ENCODE results near the gene MAPK6. TPM values are rescaled to one million over a fixed set of nuclear protein-coding genes. Genes with fewer than 3 reads are reported as not detected.
"Not testable (repeated sequence)": the region's sequence is repeated elsewhere in the genome, so short reads cannot be mapped to it uniquely, and the experiment has no call there.

MAPK6 gene
- total RNA-seq, 2 experiments from 2014 or later: 21.3 to 25.5 TPM

DNA sequence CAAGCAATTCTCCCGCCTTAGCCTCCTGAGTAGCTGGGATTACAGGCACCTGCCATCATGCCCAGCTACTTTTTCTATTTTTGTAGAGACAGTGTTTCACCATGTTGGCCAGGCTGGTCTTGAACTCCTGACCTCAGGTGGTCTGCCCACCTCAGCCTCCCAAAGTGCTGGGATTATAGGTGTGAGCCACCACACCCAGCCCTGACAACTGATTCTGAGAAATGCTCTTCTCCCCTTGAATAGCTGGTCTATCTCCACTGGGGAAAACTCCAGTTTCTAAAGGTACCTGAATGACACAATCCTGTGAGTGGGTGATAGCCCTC is 64.0 kb downstream of the MAPK6 start:
- H3K36me3 Mint-ChIP-seq; DNase-seq; H3K9me3 Mint-ChIP-seq; H3K27me3 Mint-ChIP-seq; ATAC-seq (ENCODE audit: low read depth): not testable (repeated sequence)
- Mint-ChIP-seq H3K4me3 (peak overlapping the region; percentile 43), H3K27ac (peak overlapping the region; percentile 71), H3K4me1 (peaks cover 23% of the 10 kb centered on the region)
- POLR2A ChIA-PET: interaction anchor here (0.7 to 2.0 kb wide), 5 partner anchors 37 to 145 kb away, joined by 3 to 8 read pairs (median 3); partner anchors contain the start of gene LEO1

DNA sequence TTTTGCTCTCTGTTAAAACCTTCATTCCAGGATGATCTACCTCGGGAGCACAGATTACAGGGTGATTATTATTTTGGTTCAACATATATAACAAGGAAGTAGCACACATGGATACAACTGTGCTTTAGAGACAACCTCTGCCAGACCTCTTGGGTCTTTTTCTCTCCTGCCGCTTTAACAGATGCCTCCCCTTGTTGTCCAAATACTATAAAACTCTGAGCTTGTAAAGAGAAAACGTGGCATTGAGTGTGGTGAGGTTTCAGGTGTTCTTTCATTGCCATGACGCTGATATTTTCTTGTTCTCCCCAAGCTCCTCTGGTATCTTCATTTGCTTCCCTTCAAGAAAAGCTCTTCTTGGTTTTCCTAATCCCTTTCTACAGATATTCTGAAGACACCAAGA is 64.6 kb downstream of the MAPK6 start:
- Mint-ChIP-seq H3K27ac (no peak overlapping the region), H3K4me3 (no peak overlapping the region), H3K9me3 (no peaks in the 10 kb centered on the region), H3K27me3 (no peaks in the 10 kb centered on the region), H3K36me3 (no peaks in the 10 kb centered on the region), H3K4me1 (peaks cover 23% of the 10 kb centered on the region)
- DNase-seq (no peak), ATAC-seq (ENCODE audit: low read depth) (no peak)
- POLR2A ChIA-PET: interaction anchor here (1.2 to 2.0 kb wide), 3 partner anchors 38 to 111 kb away, joined by 3 to 8 read pairs (median 4); partner anchors contain the start of gene LEO1

DNA sequence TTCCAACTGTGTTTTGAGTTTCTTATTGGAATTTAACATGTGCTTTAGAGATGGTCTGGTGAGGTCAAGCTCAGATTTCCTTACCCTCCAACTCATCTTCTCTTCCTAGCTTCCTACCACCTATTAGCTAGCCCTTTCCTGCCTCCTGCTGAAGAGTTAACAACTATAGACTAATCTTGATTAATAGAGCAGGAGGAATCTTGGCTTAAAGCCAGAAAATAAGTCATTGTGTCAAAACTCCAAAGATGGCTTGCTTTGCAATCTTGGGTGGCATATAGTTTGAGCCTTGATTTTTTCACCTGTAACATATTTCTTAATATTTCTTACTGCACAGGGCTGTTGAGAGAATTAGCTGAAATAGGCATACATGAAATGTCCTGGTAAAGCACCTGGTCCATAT is 66.3 kb downstream of the MAPK6 start:
- DNase-seq: no peak
- H3K4me3 Mint-ChIP-seq: no peak overlapping the region
- H3K36me3 Mint-ChIP-seq: no peaks in the 10 kb centered on the region
- ATAC-seq (ENCODE audit: low read depth): no peak
- peaks cover under 1% of the 10 kb centered on the region for H3K27me3 Mint-ChIP-seq
- POLR2A ChIA-PET: no interaction called here
- H3K4me1 Mint-ChIP-seq: peaks cover 17% of the 10 kb centered on the region
- no peak overlapping the region for H3K27ac Mint-ChIP-seq
- peaks cover 3% of the 10 kb centered on the region for H3K9me3 Mint-ChIP-seq

DNA sequence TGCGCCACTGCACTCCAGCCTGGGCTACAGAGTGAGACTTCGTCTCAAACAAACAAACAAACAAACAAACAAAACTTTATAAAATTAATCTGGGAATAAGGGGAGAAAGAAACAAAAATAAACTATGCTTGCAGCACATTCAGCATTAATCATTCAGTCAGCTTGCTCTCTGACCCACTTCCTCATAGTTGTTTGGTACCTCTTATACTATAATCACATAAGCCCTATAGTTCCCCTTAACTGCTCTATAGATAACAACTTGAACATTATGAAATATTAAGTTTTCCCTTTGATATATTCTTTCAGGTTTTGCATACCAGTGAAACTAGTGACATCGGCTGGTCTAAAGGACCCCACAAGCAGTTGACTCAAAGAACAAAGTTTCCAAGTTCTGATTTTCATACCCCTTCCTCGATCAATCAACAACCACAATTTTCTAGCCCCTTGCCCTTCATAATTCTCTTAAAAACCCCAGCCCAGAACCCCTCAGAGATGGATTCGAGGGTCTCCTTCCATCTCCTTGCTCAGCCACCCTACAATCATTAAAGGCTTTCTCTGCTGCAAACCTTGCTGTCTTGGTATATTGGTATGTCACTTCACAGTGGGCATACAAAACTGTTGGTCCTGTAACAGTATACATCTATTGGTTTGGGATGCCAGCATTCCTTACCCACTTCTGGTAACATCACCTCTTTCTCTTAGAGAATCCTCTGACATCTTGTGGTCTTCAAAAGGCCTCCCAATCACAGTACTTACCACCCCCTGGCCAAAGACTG is 67.2 kb downstream of the MAPK6 start:
- DNase-seq: no peak
- H3K27me3 Mint-ChIP-seq: peaks cover 2% of the 10 kb centered on the region
- H3K9me3 Mint-ChIP-seq: peaks cover 3% of the 10 kb centered on the region
- H3K27ac Mint-ChIP-seq: no peak overlapping the region
- no peak for ATAC-seq (ENCODE audit: low read depth)
- POLR2A ChIA-PET: no interaction called here
- H3K4me1 Mint-ChIP-seq: peaks cover 17% of the 10 kb centered on the region
- no peaks in the 10 kb centered on the region for H3K36me3 Mint-ChIP-seq
- no peak overlapping the region for H3K4me3 Mint-ChIP-seq

DNA sequence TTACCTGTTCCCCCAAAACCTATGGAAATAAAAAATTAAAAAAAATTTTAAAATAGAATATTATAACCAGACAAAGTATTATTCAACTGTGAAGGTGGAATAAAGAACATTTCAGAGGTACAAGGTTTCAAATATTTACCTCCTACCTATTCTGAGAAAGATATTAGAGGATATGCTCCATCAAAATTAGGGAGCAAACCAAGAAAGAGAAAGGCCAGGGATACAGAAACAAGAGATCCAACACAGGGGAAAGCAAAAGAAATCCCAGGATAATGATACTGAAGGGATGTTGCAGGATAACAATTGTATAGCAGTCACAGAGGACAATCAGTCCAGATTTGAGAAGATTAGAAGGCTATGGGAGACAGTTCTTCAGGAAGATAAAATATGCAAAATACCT is 71.2 kb downstream of the MAPK6 start:
- no peaks in the 10 kb centered on the region for H3K36me3 Mint-ChIP-seq
- H3K27ac Mint-ChIP-seq: no peak overlapping the region
- no peak for ATAC-seq (ENCODE audit: low read depth)
- POLR2A ChIA-PET: no interaction called here
- peaks cover 9% of the 10 kb centered on the region for H3K27me3 Mint-ChIP-seq
- H3K4me1 Mint-ChIP-seq: no peaks in the 10 kb centered on the region
- H3K9me3 Mint-ChIP-seq: peaks cover 3% of the 10 kb centered on the region
- DNase-seq: no peak
- no peak overlapping the region for H3K4me3 Mint-ChIP-seq

DNA sequence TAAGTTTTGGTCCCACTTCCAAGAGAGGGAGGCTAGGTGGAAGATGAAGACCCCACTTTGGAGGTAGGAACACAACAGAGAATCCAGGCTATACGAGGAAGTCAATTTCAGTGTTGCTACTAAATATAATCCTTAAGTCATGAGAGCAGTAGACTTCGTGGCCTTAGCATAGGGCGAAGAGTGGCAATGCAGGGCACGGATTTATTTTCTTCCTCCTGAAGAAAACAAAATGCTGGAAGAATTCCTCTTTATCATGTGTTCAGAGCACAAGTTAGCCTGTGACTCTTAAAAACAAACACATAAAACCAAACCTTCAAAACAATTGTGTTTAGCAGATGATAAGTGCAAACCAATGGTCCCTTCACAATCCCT is 74.1 kb downstream of the MAPK6 start:
- Mint-ChIP-seq H3K27ac (no peak overlapping the region), H3K36me3 (no peaks in the 10 kb centered on the region), H3K4me3 (no peak overlapping the region), H3K27me3 (peaks cover 11% of the 10 kb centered on the region), H3K9me3 (peaks cover 3% of the 10 kb centered on the region), H3K4me1 (no peaks in the 10 kb centered on the region)
- no peak for DNase-seq
- no peak for ATAC-seq (ENCODE audit: low read depth)
- POLR2A ChIA-PET: no interaction called here

DNA sequence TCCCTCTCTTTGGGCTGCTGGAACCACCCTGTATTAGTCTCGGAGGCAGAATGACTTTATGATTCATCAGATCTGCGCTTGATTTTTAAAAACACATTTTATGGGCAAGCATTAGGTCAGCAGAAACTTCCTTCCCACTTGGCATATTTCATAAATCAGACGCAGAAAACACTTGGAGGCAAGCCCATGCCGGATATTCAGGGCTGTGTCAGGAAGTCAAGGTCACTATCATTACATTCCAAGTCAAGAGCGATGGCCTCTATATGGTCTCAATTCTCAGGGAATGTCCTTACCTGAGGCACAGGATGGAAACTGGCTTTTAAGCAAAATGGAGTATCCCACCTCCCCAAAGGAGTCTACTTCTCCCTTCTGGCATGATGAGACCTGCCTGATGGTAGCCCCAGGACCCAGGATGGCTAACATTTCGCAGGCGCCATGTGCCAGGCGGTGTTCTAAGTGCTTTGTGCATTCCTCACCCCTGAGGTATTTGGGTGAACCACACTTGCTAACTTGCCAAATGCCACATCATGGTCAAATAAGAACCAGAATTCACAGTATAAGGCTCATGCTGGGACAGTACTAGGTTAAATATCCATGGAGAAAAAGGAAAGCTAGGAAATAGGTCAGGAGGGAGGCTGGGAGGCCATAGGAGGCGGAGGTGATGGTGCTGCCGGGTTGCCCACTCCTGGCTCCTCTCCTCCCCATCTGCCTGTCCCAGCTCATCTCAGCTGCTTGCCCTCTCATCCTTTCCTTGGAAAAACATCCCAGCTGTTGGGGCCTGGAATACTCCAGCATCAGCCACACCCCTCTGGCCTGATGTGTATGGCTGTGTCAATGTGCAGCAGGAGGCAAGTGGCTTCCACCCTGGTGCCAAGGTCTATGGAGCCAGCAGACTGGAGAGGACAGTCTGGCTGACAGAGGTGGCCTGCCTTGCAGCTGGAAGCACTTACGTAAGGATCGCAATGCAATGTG is 74.8 kb downstream of the MAPK6 start:
- Mint-ChIP-seq H3K27ac (no peak overlapping the region), H3K27me3 (peaks cover 11% of the 10 kb centered on the region), H3K4me1 (no peaks in the 10 kb centered on the region), H3K36me3 (no peaks in the 10 kb centered on the region), H3K9me3 (peaks cover 3% of the 10 kb centered on the region), H3K4me3 (no peak overlapping the region)
- DNase-seq (no peak), ATAC-seq (ENCODE audit: low read depth) (no peak)
- POLR2A ChIA-PET: no interaction called here

DNA sequence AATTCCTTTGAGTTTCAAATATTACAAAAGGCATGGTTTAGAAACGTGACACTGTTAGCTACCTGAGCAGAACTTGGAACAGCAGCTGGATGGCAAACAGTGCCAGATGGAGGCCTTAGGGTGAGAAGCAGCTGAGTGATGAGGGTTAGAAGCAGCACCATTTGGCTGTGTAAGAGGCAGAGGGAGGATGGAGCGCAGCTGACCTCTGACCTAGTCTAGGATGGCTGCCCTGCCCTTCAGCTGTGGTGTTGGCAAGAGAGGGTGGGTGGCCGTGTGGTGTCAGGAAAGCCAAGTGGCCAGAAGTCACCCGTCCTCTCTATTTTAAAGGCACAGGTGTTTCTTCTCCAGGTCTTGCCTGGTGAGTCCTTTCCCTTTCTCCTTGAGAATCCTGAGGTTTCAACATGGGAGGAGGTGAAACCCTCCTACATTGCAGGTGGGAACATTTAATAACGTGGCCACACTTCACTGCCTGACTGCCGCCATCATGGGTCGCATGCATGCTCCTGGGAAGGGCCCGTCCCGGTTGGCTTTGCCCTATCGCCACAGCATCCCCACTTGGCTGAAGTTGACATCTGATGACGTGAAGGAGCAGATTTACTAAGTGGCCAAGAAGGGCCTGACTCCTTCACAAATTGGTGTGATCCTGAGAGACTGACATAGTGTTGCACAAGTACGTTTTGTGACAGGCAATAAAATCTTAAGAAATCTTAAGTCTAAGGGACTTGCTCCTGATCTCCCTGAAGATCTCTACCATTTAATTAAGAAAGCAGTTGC is 76.0 kb downstream of the MAPK6 start:
- peaks cover 14% of the 10 kb centered on the region for H3K27me3 Mint-ChIP-seq
- H3K36me3 Mint-ChIP-seq: no peaks in the 10 kb centered on the region
- no peak for DNase-seq
- POLR2A ChIA-PET: no interaction called here
- H3K27ac Mint-ChIP-seq: no peak overlapping the region
- no peak for ATAC-seq (ENCODE audit: low read depth)
- peaks cover 2% of the 10 kb centered on the region for H3K9me3 Mint-ChIP-seq
- H3K4me1 Mint-ChIP-seq: no peaks in the 10 kb centered on the region
- H3K4me3 Mint-ChIP-seq: no peak overlapping the region

DNA sequence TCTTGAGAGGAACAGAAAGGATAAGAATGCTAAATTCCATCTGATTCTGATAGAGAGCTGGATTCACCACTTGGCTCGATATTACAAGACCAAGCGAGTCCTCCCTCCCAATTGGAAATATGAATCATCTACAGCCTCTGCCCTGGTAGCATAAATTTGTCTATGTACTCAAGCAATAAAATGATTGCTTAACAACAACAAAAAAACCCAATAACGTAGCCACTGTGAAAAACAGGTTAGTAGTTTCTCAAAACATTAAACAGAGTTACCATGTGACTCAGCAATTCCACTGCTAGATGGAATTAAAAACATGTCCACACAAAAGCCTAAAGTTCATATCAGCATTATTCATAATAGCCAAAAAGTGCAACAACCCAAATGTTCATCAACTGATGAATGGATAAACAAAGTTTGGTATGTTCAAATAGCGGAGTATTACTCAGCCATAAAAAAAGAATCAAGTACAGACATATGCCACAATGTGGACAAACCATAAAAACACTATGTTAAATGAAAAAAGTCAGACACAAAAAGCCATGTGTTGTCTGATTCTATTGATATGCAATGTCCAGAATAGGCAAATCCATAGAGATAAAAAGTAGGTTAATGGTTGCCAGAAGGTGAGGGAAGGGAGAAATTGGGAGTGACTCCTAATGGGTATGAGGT is 76.7 kb downstream of the MAPK6 start:
- ATAC-seq (ENCODE audit: low read depth) (no peak), DNase-seq (no peak)
- no peaks in the 10 kb centered on the region for H3K36me3 Mint-ChIP-seq
- POLR2A ChIA-PET: no interaction called here
- no peak overlapping the region for H3K4me3 Mint-ChIP-seq
- H3K27me3 Mint-ChIP-seq: peaks cover 12% of the 10 kb centered on the region
- no peak overlapping the region for H3K27ac Mint-ChIP-seq
- no peaks in the 10 kb centered on the region for H3K9me3 Mint-ChIP-seq
- H3K4me1 Mint-ChIP-seq: no peaks in the 10 kb centered on the region

DNA sequence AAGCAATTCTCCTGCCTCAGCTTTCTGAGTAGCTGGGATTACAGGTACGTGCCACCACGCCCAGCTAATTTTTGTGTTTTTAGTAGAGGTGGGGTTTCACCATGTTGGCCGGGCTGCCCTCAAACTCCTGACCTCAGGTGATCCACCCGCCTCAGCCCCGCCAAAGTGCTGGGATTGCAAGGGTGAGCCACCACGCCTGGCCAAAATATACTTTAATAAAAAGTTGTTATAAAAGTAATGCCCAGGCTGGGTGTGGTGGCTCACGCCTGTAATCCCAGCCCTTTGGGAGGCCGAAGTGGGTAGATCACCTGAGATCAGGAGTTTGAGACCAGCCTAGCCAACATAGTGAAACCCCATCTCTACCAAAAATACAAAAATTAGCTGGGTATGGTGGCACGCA is 77.5 kb downstream of the MAPK6 start:
- not testable (repeated sequence) for H3K4me1 Mint-ChIP-seq; ATAC-seq (ENCODE audit: low read depth)

DNA sequence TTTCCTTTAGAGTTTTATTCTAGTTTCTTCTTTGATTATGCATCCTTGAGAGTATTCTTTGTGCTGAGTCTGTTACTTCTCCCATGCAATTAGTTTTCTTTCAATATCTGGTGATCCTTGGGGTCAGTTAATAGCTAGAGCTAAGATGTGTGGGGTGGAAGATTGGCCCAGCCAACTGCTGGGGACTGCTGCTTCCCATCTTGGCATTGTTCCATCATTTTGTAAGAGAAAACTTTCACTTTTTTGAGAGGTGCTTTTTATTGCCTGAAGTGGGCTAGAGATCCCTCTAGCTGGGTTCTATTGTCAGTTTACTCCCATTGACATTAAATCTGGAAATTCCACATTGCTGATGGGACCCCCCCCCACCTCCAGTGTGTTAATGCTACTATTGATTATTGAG is 78.2 kb downstream of the MAPK6 start:
- Mint-ChIP-seq H3K36me3 (no peaks in the 10 kb centered on the region), H3K27ac (no peak overlapping the region), H3K27me3 (peaks cover 15% of the 10 kb centered on the region), H3K4me1 (peaks cover 1% of the 10 kb centered on the region), H3K9me3 (no peaks in the 10 kb centered on the region), H3K4me3 (no peak overlapping the region)
- no peak for DNase-seq
- POLR2A ChIA-PET: no interaction called here
- no peak for ATAC-seq (ENCODE audit: low read depth)

More for the DNA sequence above, 77.5 kb downstream of the MAPK6 start:
- POLR2A ChIA-PET, H3K9me3 Mint-ChIP-seq, H3K27ac Mint-ChIP-seq, H3K36me3 Mint-ChIP-seq, H3K4me3 Mint-ChIP-seq, DNase-seq: not testable (repeated sequence)
- peaks cover 12% of the 10 kb centered on the region for H3K27me3 Mint-ChIP-seq

DNA sequence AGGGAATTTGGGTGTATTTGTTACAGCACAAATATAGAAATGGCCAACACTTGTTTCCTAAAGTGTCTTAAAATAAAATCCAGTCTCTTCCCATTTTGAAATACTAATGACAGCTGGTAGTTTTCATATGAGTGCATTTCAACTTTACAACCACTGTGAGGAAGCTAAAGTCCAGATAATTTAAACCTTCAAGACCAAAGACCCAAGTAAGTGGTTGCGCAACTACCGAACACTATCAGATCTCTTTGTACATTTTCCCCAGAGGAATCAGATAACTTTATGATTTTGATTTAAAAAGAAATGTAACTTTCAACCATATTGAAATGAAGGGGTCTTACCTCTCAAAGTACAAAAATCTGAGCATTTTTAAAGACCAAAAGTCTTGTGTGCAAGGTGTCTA is 79.3 kb downstream of the MAPK6 start:
- no peak overlapping the region for H3K27ac Mint-ChIP-seq
- POLR2A ChIA-PET: no interaction called here
- peaks cover 2% of the 10 kb centered on the region for H3K4me1 Mint-ChIP-seq
- no peaks in the 10 kb centered on the region for H3K36me3 Mint-ChIP-seq
- no peak for DNase-seq
- no peak overlapping the region for H3K4me3 Mint-ChIP-seq
- ATAC-seq (ENCODE audit: low read depth): no peak
- H3K9me3 Mint-ChIP-seq: no peaks in the 10 kb centered on the region
- H3K27me3 Mint-ChIP-seq: peaks cover 17% of the 10 kb centered on the region

Data from activated naive CD8-positive, alpha-beta T cell treated with anti-CD3 and anti-CD28 coated beads, Interleukin-2, amount 10 ng/mL, durations not matched to agents 7 days and 5 days (primary cell).